GM19395 (cell line): Measurements from ENCODE around the gene METRN.
"Not testable (repeated sequence)": the region's sequence is repeated elsewhere in the genome, so short reads cannot be mapped to it uniquely, and the experiment has no call there.

Experiments
- ATAC-seq: cut with Tn5 transposase; IDR thresholded peaks from one replicate; pipeline ENCODE4 v1.9.1; 2021; ENCODE audit warnings: mild to moderate bottlenecking, moderate library complexity; ENCODE audit not compliant: unreplicated experiment

Gene METRN

GRCh38 chr16:754121-754607 lies 39.2 kb downstream of the METRN start:
- not testable (repeated sequence) for ATAC-seq

GRCh38 chr16:754656-755055 lies 39.7 kb downstream of the METRN start:
- no peak for ATAC-seq

GRCh38 chr16:756428-756827 lies 41.5 kb downstream of the METRN start:
- no peak for ATAC-seq

GRCh38 chr16:759110-759910 lies 44.4 kb downstream of the METRN start:
- no peak for ATAC-seq

GRCh38 chr16:760065-760464 lies 45.1 kb downstream of the METRN start:
- ATAC-seq, result no peak

- ATAC-seq, result no peak
These were observed 45.8 kb downstream of the METRN start, which contains the start of gene MSLN for GRCh38 chr16:760545-761343. Gene MSLN, plus strand, starts transcription at chr16:760734. Its CDS starts 1,947 bp downstream, at chr16:762681.

- ATAC-seq, result no peak
These were observed 47.0 kb downstream of the METRN start for GRCh38 chr16:761625-762513.

- no peak for ATAC-seq
These were observed 47.8 kb downstream of the METRN start for GRCh38 chr16:762595-763268.

- ATAC-seq, result no peak
These were observed 48.7 kb downstream of the METRN start for GRCh38 chr16:763369-764183.

GRCh38 chr16:764184-764750 lies 49.3 kb downstream of the METRN start:
- no peak for ATAC-seq

- ATAC-seq, result no peak
These were observed 50.0 kb downstream of the METRN start for GRCh38 chr16:764848-765487.

- no peak for ATAC-seq
These were observed 50.6 kb downstream of the METRN start for GRCh38 chr16:765488-765865.

GRCh38 chr16:766008-766819 lies 51.3 kb downstream of the METRN start:
- no peak for ATAC-seq

GRCh38 chr16:766820-767640 lies 52.1 kb downstream of the METRN start:
- no peak for ATAC-seq

- ATAC-seq, result no peak
These were observed 52.9 kb downstream of the METRN start for GRCh38 chr16:767743-768235.

- no peak for ATAC-seq
These were observed 53.5 kb downstream of the METRN start for GRCh38 chr16:768428-768827.
